HepG2 (cell line): Measurements from ENCODE around the gene TRMT1. TPM values are rescaled to one million over a fixed set of nuclear protein-coding genes. Genes with fewer than 3 reads are reported as not detected.

Source experiments
- CBX1 ChIP-seq: IDR thresholded peaks from one replicate; pipeline ENCODE4 v1.6.1; 2016; ENCODE audit warnings: antibody characterized with exemption, low read depth
- ELF4 ChIP-seq: sonication (generic); formaldehyde crosslinking; IDR thresholded peaks from 2 replicates; pipeline ENCODE4 v1.5.0; 2020; ENCODE audit warnings: missing genetic modification reagents, mild to moderate bottlenecking, moderate library complexity, borderline replicate concordance
- HDAC2 ChIP-seq: sonication (generic); formaldehyde crosslinking; IDR thresholded peaks from 2 replicates; pipeline ENCODE4 v1.4.0; 2020; ENCODE audit warnings: missing genetic modification reagents
- KLF15 ChIP-seq: sonication (generic); formaldehyde crosslinking; IDR thresholded peaks from 2 replicates; pipeline ENCODE4 v1.8.1; 2023; ENCODE audit warnings: borderline replicate concordance, mild to moderate bottlenecking, inconsistent platforms, missing genetic modification reagents, mixed read lengths
- MBD4 ChIP-seq: IDR thresholded peaks from 2 replicates; pipeline ENCODE4 v1.6.1; 2012; ENCODE audit warnings: low read length, inconsistent platforms, borderline replicate concordance
- MXI1 ChIP-seq: IDR thresholded peaks from 3 replicates; pipeline ENCODE4 v1.6.1; 2012; ENCODE audit warnings: low read depth, low read length, inconsistent platforms, borderline replicate concordance
- NFIB ChIP-seq: sonication (generic); formaldehyde crosslinking; IDR thresholded peaks from 2 replicates; pipeline ENCODE4 v1.9.0; 2021; ENCODE audit warnings: missing genetic modification reagents, mild to moderate bottlenecking, borderline replicate concordance
- NKX3-1 ChIP-seq: sonication (generic); formaldehyde crosslinking; IDR thresholded peaks from 2 replicates; pipeline ENCODE4 v1.5.0; 2020; ENCODE audit warnings: missing genetic modification reagents
- NR2F6 ChIP-seq, 2 experiments: IDR thresholded peaks; 2 replicates each; pipeline ENCODE4 v1.6.1; 2016; ENCODE audit warnings: antibody characterized with exemption in 1 of 2, mild to moderate bottlenecking in 1 of 2
- PCBP2 ChIP-seq: fragments of 200-400 bp; formaldehyde crosslinking; optimal IDR thresholded peaks from 2 replicates; pipeline ENCODE3; 2018; ENCODE audit warnings: low read length, low read depth; ENCODE audit not compliant: poor library complexity, severe bottlenecking
- RXRA ChIP-seq: sonication (generic); formaldehyde crosslinking; IDR thresholded peaks from 2 replicates; pipeline ENCODE4 v1.5.1; 2020; ENCODE audit warnings: missing genetic modification reagents
- TOPORS ChIP-seq: sonication (generic); formaldehyde crosslinking; IDR thresholded peaks from 2 replicates; pipeline ENCODE4 v1.8.0; 2023; ENCODE audit warnings: mild to moderate bottlenecking, missing genetic modification reagents
- YEATS4 ChIP-seq: sonication (generic); formaldehyde crosslinking; IDR thresholded peaks from 2 replicates; pipeline ENCODE4 v1.4.0; 2020; ENCODE audit warnings: missing genetic modification reagents, borderline replicate concordance
- ZFAT ChIP-seq: sonication (generic); formaldehyde crosslinking; conservative IDR thresholded peaks from 2 replicates; pipeline ENCODE4 v1.8.1; 2023; ENCODE audit warnings: missing genetic modification reagents, inconsistent platforms
- ZNF883 ChIP-seq: sonication (generic); formaldehyde crosslinking; IDR thresholded peaks from 2 replicates; pipeline ENCODE4 v1.5.1; 2020; ENCODE audit warnings: mild to moderate bottlenecking, missing genetic modification reagents; ENCODE audit errors: not compliant biosample characterization
- ZZZ3 ChIP-seq: sonication (generic); formaldehyde crosslinking; IDR thresholded peaks from 2 replicates; pipeline ENCODE4 v1.4.0; 2020; ENCODE audit warnings: missing genetic modification reagents, mild to moderate bottlenecking, borderline replicate concordance
- polyA plus RNA-seq, 8 experiments: library from polyadenylated mRNA; depleted of rRNA in 3 of 8; stranded (reverse) in 7 of 8; unstranded in 1 of 8; fragments of >200 nt; fragmentation: Illumina TruSeq in 4 of 8; extraction: Trizol in 4 of 8; gene quantifications; 2 replicates each; pipeline versions ENCODE4 v1.2.1 to v1.2.3, GENCODE V29; 2011 to 2016; ENCODE audit warnings: low read depth in 4 of 8, missing spikeins in 1 of 8, mixed read lengths in 1 of 8; ENCODE audit not compliant: insufficient read depth in 1 of 8
- total RNA-seq, 5 experiments: library from RNA; depleted of rRNA; stranded (reverse); fragments of >200 nt; fragmentation: Illumina TruSeq; extraction: Trizol; gene quantifications; 2 replicates each; pipeline ENCODE4 v1.2.3, GENCODE V29; 2016; ENCODE audit warnings: low read depth in 1 of 5
- TF ChIP-seq, protein P1 (sequence below): sonication (generic); formaldehyde crosslinking; IDR thresholded peaks from 2 replicates; pipeline ENCODE4 v1.4.0; 2020; ENCODE audit warnings: missing genetic modification reagents, borderline replicate concordance
- TF ChIP-seq, protein P2 (sequence below): sonication (generic); formaldehyde crosslinking; IDR thresholded peaks from 2 replicates; pipeline ENCODE4 v1.5.1; 2020; ENCODE audit warnings: mild to moderate bottlenecking, missing genetic modification reagents, moderate library complexity
- TF ChIP-seq, protein P3 (sequence below): sonication (generic); formaldehyde crosslinking; IDR thresholded peaks from 2 replicates; pipeline ENCODE4 v1.9.0; 2022; ENCODE audit warnings: missing genetic modification reagents, mild to moderate bottlenecking, borderline replicate concordance
- TF ChIP-seq, protein P4 (sequence below): sonication (generic); formaldehyde crosslinking; IDR thresholded peaks from 2 replicates; pipeline ENCODE4 v1.8.1; 2023; ENCODE audit warnings: mild to moderate bottlenecking, inconsistent platforms, moderate library complexity, missing genetic modification reagents, borderline replicate concordance
- TF ChIP-seq, protein P5 (sequence below): sonication (generic); formaldehyde crosslinking; IDR thresholded peaks from 2 replicates; pipeline ENCODE4 v1.5.0; 2020; ENCODE audit warnings: mild to moderate bottlenecking, missing genetic modification reagents, moderate library complexity

Gene TRMT1
- total and polyA plus RNA-seq, 2 of the 13 experiments (the other 11 are each of a cell fraction or from before 2014, with no cell fraction given): 35.5 to 44.1 TPM

DNA sequence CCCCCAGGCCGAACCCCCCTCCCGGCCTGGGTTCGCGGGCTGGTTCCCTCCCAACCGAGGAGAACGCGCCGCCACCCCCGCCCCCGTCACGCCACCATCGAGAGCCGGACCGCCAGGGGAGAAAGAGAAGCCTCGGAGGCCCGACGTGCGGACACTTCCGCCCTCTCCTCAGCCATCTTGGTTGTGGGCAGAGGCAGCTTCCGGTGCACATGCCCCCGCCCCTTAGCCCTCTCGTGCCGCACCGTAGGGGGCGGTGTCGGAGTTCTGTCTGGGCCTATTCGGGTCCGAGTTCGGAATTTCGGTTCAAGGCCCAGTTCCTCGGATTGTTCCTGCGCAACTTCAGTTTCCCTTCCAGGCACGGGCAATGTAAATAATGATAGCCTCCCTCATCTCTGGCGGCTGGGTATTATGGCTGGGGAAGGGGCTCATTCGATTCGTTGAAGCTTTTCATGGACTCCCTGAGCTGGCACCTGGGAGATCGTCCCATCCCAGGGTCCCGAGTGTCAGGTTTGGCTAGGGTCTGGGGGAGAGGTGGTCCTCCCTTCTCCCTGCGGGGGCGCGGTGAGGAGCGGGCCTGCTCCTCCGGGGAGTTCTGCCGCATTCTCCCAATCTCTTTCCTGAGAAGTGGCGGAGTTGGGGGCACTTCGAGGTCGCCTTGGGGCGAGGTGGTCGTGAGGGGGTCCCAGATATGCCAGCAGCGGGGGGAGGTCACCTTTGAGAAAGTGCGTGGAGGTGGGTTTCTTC is 33.8 kb upstream of the TRMT1 start, which contains the start of the genes IER2 and STX10 (continued):
- TF ChIP-seq ZFAT (CRISPR knock-in tag) (no peak), YEATS4 (CRISPR knock-in tag) (peak; percentile 61; the same call in 1 of the 2 replicates), NKX3-1 (CRISPR knock-in tag) (0 out of 2 replicates have a peak, but pooled peaks have one; percentile 52), TOPORS (CRISPR knock-in tag) (peak; percentile 69; the same call in 1 of the 2 replicates), ELF4 (CRISPR knock-in tag) (peak; percentile 66; the same call in 1 of the 2 replicates), NFIB (no peak), ZNF883 (CRISPR knock-in tag) (no peak), MXI1 (peak; percentile 91; the same call in 2 of the 3 replicates), NR2F6 (IDR thresholded peaks at IDR 0.05) (peak; percentile 54), NR2F6 (CRISPR knock-in tag; IDR thresholded peaks at IDR 0.05) (peak; percentile 86), ZZZ3 (CRISPR knock-in tag) (peak; percentile 41; the same call in 1 of the 2 replicates), HDAC2 (peak; percentile 74), MBD4 (no peak), CBX1 (no peak), RXRA (peak; percentile 74; the same call in 1 of the 2 replicates), KLF15 (no peak), PCBP2 (no peak)
- TF ChIP-seq, protein P1, sequence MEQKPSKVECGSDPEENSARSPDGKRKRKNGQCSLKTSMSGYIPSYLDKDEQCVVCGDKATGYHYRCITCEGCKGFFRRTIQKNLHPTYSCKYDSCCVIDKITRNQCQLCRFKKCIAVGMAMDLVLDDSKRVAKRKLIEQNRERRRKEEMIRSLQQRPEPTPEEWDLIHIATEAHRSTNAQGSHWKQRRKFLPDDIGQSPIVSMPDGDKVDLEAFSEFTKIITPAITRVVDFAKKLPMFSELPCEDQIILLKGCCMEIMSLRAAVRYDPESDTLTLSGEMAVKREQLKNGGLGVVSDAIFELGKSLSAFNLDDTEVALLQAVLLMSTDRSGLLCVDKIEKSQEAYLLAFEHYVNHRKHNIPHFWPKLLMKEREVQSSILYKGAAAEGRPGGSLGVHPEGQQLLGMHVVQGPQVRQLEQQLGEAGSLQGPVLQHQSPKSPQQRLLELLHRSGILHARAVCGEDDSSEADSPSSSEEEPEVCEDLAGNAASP (CRISPR knock-in tag): peak; percentile 88
- TF ChIP-seq, protein P2, sequence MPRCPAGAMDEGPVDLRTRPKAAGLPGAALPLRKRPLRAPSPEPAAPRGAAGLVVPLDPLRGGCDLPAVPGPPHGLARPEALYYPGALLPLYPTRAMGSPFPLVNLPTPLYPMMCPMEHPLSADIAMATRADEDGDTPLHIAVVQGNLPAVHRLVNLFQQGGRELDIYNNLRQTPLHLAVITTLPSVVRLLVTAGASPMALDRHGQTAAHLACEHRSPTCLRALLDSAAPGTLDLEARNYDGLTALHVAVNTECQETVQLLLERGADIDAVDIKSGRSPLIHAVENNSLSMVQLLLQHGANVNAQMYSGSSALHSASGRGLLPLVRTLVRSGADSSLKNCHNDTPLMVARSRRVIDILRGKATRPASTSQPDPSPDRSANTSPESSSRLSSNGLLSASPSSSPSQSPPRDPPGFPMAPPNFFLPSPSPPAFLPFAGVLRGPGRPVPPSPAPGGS (CRISPR knock-in tag): 0 out of 2 replicates have a peak, but pooled peaks have one; percentile 49
- TF ChIP-seq, protein P3, sequence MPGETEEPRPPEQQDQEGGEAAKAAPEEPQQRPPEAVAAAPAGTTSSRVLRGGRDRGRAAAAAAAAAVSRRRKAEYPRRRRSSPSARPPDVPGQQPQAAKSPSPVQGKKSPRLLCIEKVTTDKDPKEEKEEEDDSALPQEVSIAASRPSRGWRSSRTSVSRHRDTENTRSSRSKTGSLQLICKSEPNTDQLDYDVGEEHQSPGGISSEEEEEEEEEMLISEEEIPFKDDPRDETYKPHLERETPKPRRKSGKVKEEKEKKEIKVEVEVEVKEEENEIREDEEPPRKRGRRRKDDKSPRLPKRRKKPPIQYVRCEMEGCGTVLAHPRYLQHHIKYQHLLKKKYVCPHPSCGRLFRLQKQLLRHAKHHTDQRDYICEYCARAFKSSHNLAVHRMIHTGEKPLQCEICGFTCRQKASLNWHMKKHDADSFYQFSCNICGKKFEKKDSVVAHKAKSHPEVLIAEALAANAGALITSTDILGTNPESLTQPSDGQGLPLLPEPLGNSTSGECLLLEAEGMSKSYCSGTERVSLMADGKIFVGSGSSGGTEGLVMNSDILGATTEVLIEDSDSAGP (CRISPR knock-in tag): peak; percentile 98
- TF ChIP-seq, protein P4, sequence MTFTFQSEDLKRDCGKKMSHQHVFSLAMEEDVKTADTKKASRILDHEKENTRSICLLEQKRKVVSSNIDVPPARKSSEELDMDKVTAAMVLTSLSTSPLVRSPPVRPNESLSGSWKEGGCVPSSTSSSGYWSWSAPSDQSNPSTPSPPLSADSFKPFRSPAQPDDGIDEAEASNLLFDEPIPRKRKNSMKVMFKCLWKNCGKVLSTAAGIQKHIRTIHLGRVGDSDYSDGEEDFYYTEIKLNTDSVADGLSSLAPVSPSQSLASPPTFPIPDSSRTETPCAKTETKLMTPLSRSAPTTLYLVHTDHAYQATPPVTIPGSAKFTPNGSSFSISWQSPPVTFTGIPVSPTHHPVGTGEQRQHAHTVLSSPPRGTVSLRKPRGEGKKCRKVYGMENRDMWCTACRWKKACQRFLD: no peak; the same call in 1 of the 2 replicates
- TF ChIP-seq, protein P5, sequence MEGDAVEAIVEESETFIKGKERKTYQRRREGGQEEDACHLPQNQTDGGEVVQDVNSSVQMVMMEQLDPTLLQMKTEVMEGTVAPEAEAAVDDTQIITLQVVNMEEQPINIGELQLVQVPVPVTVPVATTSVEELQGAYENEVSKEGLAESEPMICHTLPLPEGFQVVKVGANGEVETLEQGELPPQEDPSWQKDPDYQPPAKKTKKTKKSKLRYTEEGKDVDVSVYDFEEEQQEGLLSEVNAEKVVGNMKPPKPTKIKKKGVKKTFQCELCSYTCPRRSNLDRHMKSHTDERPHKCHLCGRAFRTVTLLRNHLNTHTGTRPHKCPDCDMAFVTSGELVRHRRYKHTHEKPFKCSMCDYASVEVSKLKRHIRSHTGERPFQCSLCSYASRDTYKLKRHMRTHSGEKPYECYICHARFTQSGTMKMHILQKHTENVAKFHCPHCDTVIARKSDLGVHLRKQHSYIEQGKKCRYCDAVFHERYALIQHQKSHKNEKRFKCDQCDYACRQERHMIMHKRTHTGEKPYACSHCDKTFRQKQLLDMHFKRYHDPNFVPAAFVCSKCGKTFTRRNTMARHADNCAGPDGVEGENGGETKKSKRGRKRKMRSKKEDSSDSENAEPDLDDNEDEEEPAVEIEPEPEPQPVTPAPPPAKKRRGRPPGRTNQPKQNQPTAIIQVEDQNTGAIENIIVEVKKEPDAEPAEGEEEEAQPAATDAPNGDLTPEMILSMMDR (CRISPR knock-in tag): peak; percentile 90
